HFF-Myc (cell line): ENCODE data around the gene WDR49.

Experiments used
- DNase-seq: peaks from one replicate; pipeline ENCODE4 v3.0.0-alpha.2; 2011; ENCODE audit warnings: low read depth; ENCODE audit errors: extremely low read depth
- H3K4me3 ChIP-seq: replicated peaks from 2 replicates; pipeline ENCODE4 v1.5.1; 2011; ENCODE audit warnings: low read depth, mild to moderate bottlenecking, control low read depth, low read length
- TF ChIP-seq, protein P1 (sequence below): IDR thresholded peaks from 2 replicates; pipeline ENCODE4 v1.5.1; 2012; ENCODE audit warnings: mild to moderate bottlenecking, low read depth, low read length, control low read depth; ENCODE audit errors: missing control alignments

WDR49 gene

DNA sequence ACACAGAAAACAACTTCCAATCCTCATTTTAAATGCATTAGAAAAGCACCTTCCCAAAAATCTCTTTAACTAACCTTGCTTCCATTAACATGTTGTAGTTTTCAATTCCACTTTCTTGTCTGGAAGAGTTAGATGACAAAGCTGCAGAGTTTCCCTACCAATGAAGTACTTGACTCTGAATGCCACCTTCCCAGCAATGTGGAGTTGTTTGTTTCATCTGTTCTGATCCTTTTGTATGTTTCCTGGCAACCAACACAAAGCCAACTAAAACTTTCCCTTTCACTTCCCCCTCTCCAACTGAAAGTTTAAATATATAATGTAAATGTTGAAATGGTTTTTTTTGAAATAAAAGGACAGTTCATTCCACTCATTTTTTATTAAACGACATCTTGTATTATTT lies at the start of gene WDR49:
Gene WDR49, minus strand, starts transcription at position 183 of the 400 bp plus-strand sequence. CDS start 517 bp downstream, outside the sequence.
- DNase-seq, result no peak
- TF ChIP-seq, protein P1, sequence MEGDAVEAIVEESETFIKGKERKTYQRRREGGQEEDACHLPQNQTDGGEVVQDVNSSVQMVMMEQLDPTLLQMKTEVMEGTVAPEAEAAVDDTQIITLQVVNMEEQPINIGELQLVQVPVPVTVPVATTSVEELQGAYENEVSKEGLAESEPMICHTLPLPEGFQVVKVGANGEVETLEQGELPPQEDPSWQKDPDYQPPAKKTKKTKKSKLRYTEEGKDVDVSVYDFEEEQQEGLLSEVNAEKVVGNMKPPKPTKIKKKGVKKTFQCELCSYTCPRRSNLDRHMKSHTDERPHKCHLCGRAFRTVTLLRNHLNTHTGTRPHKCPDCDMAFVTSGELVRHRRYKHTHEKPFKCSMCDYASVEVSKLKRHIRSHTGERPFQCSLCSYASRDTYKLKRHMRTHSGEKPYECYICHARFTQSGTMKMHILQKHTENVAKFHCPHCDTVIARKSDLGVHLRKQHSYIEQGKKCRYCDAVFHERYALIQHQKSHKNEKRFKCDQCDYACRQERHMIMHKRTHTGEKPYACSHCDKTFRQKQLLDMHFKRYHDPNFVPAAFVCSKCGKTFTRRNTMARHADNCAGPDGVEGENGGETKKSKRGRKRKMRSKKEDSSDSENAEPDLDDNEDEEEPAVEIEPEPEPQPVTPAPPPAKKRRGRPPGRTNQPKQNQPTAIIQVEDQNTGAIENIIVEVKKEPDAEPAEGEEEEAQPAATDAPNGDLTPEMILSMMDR, result no peak
- no peak within 1 kb of the TSS for H3K4me3 ChIP-seq

DNA sequence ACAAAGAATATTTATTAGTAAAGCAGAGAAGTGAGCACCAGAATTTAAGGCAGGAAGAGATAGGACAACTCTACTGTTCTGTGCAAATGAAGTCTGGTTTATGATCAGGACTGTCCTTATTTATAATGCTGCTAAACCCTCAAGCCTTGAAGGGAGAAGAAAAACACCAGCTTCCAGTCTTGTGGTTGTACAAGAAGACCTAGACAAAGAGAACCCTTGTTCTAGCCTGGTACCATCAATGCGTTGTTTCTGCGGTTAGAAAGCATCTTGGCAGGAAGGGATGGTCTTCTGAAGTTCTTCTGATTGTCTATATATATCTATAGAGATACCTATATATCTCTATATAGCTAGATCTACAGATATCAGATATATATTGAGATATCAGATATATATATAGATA lies 47.2 kb upstream of the WDR49 start:
- TF ChIP-seq, protein P1, result no peak
- no peak for DNase-seq

DNA sequence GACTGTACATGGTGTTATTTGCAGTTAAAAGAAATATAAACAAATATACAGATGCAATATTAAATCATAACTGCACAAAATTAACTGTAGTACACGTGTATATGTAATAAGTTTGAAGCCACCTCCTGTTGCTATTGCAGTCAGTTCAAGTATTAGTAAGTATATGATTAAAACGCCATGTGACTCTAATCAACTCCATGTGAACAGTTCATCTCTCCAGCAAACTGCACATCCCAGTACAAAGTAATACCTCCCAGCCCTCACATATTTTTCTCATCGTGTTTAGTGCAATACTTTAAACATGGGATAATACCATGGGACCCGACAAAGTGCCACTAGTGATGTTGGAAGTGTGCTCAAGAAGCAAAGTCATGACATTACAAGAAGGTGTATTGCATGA lies 46.3 kb upstream of the WDR49 start:
- TF ChIP-seq, protein P1, result no peak
- DNase-seq, result peak; percentile 17
- H3K4me3 ChIP-seq, result no peak overlapping the region

More for the DNA sequence above, 47.2 kb upstream of the WDR49 start:
- H3K4me3 ChIP-seq, result no peak overlapping the region

DNA sequence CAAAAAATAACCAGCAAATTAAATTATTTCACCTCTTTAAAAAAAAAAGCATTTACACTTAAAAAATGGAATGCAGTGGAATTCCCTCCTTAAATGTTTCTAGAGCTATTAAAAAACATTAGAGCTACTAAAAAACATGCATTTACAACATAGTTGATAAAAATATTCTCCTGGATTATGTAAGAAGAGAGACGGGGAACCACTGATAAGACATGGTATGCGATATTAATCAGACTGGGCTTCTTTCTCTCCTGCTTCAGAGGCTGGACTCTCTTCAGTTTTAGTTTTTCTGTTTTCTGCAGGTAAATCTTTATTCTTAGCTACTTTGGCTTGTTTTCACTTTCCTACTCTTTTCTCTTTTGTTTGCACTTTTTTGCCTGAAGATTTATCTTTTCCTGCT lies 40.4 kb upstream of the WDR49 start:
- no peak for DNase-seq
- TF ChIP-seq, protein P1, result no peak
- H3K4me3 ChIP-seq, result no peak overlapping the region

DNA sequence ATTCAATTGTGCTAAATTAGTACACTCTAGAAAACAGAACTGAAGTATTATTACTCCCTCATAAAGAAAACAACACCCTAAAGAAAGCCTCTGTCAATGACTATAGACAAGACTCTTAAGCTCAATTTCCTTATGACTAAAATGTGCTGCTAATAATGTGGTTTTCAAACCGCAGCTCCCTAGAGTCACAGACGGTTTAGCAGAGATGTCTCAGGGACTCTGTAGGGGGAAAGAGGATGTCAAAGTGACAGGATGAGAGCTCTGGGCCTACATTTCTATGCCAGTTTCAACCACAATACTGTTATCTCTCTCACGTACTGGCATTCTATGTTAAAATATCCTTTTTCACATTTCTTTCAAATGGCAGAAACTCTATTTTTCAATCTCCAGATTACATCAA lies 37.6 kb upstream of the WDR49 start:
- TF ChIP-seq, protein P1, result no peak
- H3K4me3 ChIP-seq, result no peak overlapping the region
- DNase-seq, result no peak

DNA sequence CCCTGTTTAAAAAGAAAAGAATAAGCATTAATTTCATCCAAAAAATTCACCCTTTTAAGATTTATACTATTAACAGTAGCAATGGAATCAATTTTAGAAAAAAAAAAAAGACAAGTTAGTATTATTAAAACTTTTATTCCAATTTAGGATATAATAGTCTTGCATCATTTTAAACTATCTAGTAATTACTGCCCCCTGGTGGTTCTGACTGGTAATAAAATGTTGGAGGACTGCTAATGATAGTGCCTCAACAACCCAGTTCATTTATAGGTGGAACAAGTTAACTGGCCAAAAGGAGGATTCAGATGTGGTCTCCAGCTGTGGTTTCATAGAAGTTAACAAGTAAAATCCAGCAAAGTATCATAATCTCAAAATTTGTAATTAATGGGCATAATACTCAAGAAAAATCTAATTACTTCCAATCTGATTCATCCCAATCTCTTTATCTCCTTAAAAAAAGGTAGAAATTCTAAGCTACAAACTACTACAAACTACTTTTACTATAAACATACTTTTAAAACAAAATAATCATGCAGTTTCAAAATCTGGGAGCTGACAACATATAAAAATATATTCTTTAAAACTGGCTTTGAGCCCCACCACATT lies 30.7 kb upstream of the WDR49 start:
- TF ChIP-seq, protein P1, result peak; percentile 47
- peak; percentile 45 for DNase-seq
- H3K4me3 ChIP-seq, result no peak overlapping the region

DNA sequence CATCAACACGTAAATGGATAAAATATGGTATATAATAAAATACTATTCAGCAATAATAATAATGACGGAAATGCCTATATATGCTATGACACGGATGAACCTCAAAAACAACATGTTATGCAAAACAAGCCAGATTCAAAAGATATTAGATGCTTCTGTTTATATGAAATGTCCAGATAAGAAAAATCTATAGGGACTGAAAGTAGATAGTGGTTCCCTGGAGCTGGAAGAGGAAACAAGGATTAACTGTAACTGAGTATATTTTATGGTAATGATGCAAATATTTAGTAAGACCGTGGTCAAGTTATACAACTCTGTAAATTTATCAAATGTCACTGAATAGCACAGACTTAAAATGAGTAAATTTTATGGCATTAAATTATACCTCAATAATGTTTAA lies 25.8 kb upstream of the WDR49 start:
- no peak overlapping the region for H3K4me3 ChIP-seq
- TF ChIP-seq, protein P1, result no peak

More for the DNA sequence above, 25.8 kb upstream of the WDR49 start:
- no peak for DNase-seq
